Chondrocyte (in vitro differentiated cells): ENCODE measurements around the gene LANCL3. TPM values are rescaled to one million over a fixed set of nuclear protein-coding genes. Genes with fewer than 3 reads are reported as not detected.

Source experiments
- DNase-seq: peaks from one replicate; pipeline ENCODE4 v3.0.0; 2021; ENCODE audit warnings: mixed read lengths, low spot score
- H3K27ac Mint-ChIP-seq: one replicate; pipeline ENCODE4 v1.8.0; 2021; ENCODE audit warnings: mild to moderate bottlenecking, moderate library complexity, mixed read lengths; ENCODE audit not compliant: unreplicated experiment
- H3K27me3 Mint-ChIP-seq: 2 replicates; pipeline ENCODE4 v1.8.0; 2021; ENCODE audit warnings: low read depth, mixed read lengths
- H3K36me3 Mint-ChIP-seq: 2 replicates; pipeline ENCODE4 v1.8.0; 2021; ENCODE audit warnings: low read depth, mixed read lengths
- H3K4me1 Mint-ChIP-seq: 2 replicates; pipeline ENCODE4 v1.8.0; 2021; ENCODE audit warnings: low read depth, mild to moderate bottlenecking, mixed read lengths
- H3K4me3 Mint-ChIP-seq: one replicate; pipeline ENCODE4 v1.8.0; 2021; ENCODE audit warnings: mild to moderate bottlenecking, moderate library complexity, mixed read lengths; ENCODE audit not compliant: unreplicated experiment
- H3K9me3 Mint-ChIP-seq: 2 replicates; pipeline ENCODE4 v1.8.0; 2021; ENCODE audit warnings: low read depth, mixed read lengths
- CTCF ChIP-seq: fragments of 200-600 bp; sonication (generic); IDR thresholded peaks from 2 replicates; pipeline ENCODE4 v1.5.0; 2021; ENCODE audit warnings: antibody characterized with exemption, mild to moderate bottlenecking, moderate library complexity
- total RNA-seq: library from RNA; stranded (reverse); gene quantifications from 3 replicates; pipeline ENCODE4 v1.2.1, GENCODE V29; 2021

LANCL3 gene
- total RNA-seq, 1 donor from 2014 or later: 0.05 TPM

- Mint-ChIP-seq H3K27me3 (peaks cover 11% of the 10 kb centered on the region), H3K36me3 (no peaks in the 10 kb centered on the region), H3K4me3 (no peak overlapping the region), H3K4me1 (peaks cover 7% of the 10 kb centered on the region), H3K27ac (peak overlapping the region; percentile 63), H3K9me3 (no peaks in the 10 kb centered on the region)
- TF ChIP-seq CTCF: no peak
- no peak for DNase-seq
Measured at GRCh38 chrX:37684426-37684825, 113.0 kb downstream of the LANCL3 start.

- Mint-ChIP-seq H3K4me3 (peak overlapping the region; percentile 48), H3K27ac (no peak overlapping the region), H3K4me1 (peaks cover 7% of the 10 kb centered on the region), H3K9me3 (no peaks in the 10 kb centered on the region), H3K36me3 (no peaks in the 10 kb centered on the region), H3K27me3 (peaks cover 8% of the 10 kb centered on the region)
- TF ChIP-seq CTCF: no peak
- DNase-seq: no peak
Measured at GRCh38 chrX:37684973-37685372, 113.5 kb downstream of the LANCL3 start.

- H3K4me1 Mint-ChIP-seq: peaks cover 7% of the 10 kb centered on the region
- no peak for TF ChIP-seq CTCF
- peak within 1 kb of the TSS; percentile 63 for H3K27ac Mint-ChIP-seq
- no peaks in the 10 kb centered on the region for H3K9me3 Mint-ChIP-seq
- peak within 1 kb of the TSS; percentile 66 for H3K4me3 Mint-ChIP-seq
- no peaks in the 10 kb centered on the region for H3K36me3 Mint-ChIP-seq
- DNase-seq: peak; percentile 86
- H3K27me3 Mint-ChIP-seq: peaks cover 8% of the 10 kb centered on the region
Measured at GRCh38 chrX:37685381-37686359, 114.2 kb downstream of the LANCL3 start, which contains the start of gene XK. Gene XK (plus strand): TSS chrX:37685791. CDS start chrX:37685962, 171 bp downstream.

GRCh38 chrX:37686369-37686995, 115.0 kb downstream of the LANCL3 start:
- DNase-seq: no peak
- peaks cover 5% of the 10 kb centered on the region for H3K27me3 Mint-ChIP-seq
- TF ChIP-seq CTCF: no peak
- H3K4me1 Mint-ChIP-seq: peaks cover 7% of the 10 kb centered on the region
- H3K36me3 Mint-ChIP-seq: no peaks in the 10 kb centered on the region
- peak overlapping the region; percentile 66 for H3K4me3 Mint-ChIP-seq
- H3K27ac Mint-ChIP-seq: no peak overlapping the region
- no peaks in the 10 kb centered on the region for H3K9me3 Mint-ChIP-seq

- H3K4me1 Mint-ChIP-seq: peaks cover 7% of the 10 kb centered on the region
- DNase-seq: no peak
- H3K27me3 Mint-ChIP-seq: peaks cover 2% of the 10 kb centered on the region
- H3K4me3 Mint-ChIP-seq: no peak overlapping the region
- no peak overlapping the region for H3K27ac Mint-ChIP-seq
- TF ChIP-seq CTCF: no peak
- no peaks in the 10 kb centered on the region for H3K36me3 Mint-ChIP-seq
- no peaks in the 10 kb centered on the region for H3K9me3 Mint-ChIP-seq
Measured at GRCh38 chrX:37686996-37687395, 115.5 kb downstream of the LANCL3 start.
